ENCODE data around the gene MMRN2.

The MMRN2 gene

DNA sequence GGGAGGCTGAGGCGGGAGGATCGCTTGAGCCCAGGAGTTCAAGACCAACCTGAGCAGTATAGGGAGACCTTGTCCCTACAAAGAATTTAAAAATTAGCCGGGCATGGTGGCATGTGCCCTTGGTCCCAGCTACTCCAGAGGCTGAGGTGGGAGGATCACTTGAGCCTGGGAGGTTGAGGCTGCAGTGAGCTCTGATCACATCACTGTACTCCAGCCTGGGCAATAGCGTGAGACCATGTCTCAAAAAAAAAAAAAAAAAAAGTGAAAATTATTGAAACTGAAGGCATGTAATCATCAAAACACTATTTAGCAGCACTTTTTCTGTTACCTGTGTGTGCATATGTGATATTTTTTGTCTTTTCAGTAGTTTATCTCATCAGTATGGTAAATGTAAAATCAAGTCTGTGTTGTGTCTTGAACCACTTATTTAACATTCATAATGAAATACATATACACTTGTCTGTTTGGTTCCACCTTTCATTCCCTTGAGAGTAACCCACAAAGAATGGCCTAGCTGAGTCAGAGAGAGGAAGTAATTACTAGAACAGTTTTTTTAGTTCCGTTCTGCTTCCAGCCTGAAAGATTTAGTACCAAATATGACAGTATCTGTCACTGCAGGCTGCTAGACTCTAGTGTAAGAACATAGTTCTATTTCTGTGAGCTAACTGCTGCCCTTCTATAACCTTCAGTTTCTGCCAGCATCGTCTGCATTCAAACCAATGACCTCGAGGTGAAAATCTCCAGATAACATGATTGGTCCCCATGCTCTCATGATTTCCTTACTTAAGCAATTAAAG lies 68.6 kb downstream of the MMRN2 start:
- DNase-seq (ENCODE audit: low read depth, low spot score), result no peak
